Inflammatory macrophage treated with lipopolysaccharide for 4 hours (primary cell): ENCODE measurements around the gene STK17B.
A peak's percentile ranks its signal among the peaks of the same experiment; 100 is the strongest.

ENCODE experiments used
- DNase-seq: peaks from one replicate; pipeline ENCODE4 v3.0.0-alpha.2; 2020

STK17B gene

GRCh38 chr2:196153480-196153879, 17.9 kb downstream of the STK17B start:
- DNase-seq = no peak

- peak; percentile 80 for DNase-seq
These were observed 21.4 kb downstream of the STK17B start for GRCh38 chr2:196149948-196150347.

GRCh38 chr2:196148736-196149135, 22.6 kb downstream of the STK17B start:
- no peak for DNase-seq

- no peak for DNase-seq
These were observed 26.1 kb downstream of the STK17B start for GRCh38 chr2:196145256-196145655.

GRCh38 chr2:196144513-196145126, 26.8 kb downstream of the STK17B start:
- DNase-seq = no peak

GRCh38 chr2:196143730-196144131, 27.6 kb downstream of the STK17B start:
- no peak for DNase-seq

GRCh38 chr2:196142825-196143224, 28.6 kb downstream of the STK17B start:
- peak; percentile 86 for DNase-seq

GRCh38 chr2:196140213-196140612, 31.2 kb downstream of the STK17B start:
- no peak for DNase-seq

- DNase-seq = no peak
These were observed 34.1 kb downstream of the STK17B start for GRCh38 chr2:196137271-196137670.

- DNase-seq = no peak
These were observed 35.2 kb downstream of the STK17B start for GRCh38 chr2:196136151-196136550.

- DNase-seq = no peak
These were observed 39.1 kb downstream of the STK17B start for GRCh38 chr2:196131949-196132925.

GRCh38 chr2:196131384-196131937, 39.9 kb downstream of the STK17B start:
- DNase-seq = peak; percentile 77

- DNase-seq = no peak
These were observed 41.1 kb downstream of the STK17B start for GRCh38 chr2:196130039-196130825.

GRCh38 chr2:196128749-196129148, 42.6 kb downstream of the STK17B start:
- DNase-seq = no peak

GRCh38 chr2:196125596-196125995, 45.8 kb downstream of the STK17B start:
- no peak for DNase-seq

GRCh38 chr2:196123679-196124373, 47.6 kb downstream of the STK17B start:
- no peak for DNase-seq

- no peak for DNase-seq
These were observed 51.5 kb downstream of the STK17B start for GRCh38 chr2:196119926-196120325.

- DNase-seq = no peak
These were observed 54.1 kb downstream of the STK17B start for GRCh38 chr2:196117214-196117705.

- DNase-seq = no peak
These were observed 58.1 kb downstream of the STK17B start for GRCh38 chr2:196113061-196113974.

GRCh38 chr2:196112418-196113034, 58.9 kb downstream of the STK17B start:
- no peak for DNase-seq

- no peak for DNase-seq
These were observed 62.8 kb downstream of the STK17B start for GRCh38 chr2:196108604-196109003.
